ENCODE measurements around the gene ZNF451.
"Not testable (repeated sequence)": the region's sequence is repeated elsewhere in the genome, so short reads cannot be mapped to it uniquely, and the experiment has no call there.

ZNF451 gene

DNA sequence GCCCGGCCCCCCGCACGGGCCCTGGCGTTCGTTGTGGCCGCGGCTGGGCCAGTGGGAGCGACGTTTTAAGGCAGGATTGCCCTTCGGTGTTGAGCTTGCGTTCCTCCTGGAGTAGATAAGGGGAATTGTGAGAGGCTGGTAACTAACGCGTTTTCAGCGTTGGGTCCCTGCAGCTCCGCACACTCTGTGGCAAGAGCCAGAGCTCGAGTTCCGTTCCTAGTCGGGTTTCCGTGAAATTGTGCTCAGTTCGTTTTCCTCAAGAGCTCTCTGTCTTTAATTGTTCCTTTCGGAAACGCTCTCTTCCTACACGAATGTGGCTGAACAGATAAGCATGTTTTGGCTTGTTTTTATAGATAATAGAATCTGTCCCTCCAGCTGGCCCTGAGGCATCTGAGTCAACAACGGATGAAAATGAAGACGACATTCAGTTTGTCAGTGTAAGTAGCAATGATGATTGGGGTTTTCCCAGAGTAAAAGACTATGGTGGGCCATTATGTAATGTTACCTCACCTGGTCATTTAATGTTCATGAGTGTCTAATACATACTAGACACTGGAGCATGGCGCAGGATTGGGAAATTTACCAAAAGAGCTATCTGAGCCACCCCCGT lies 575 bp downstream of the ZNF451 start:
- not testable (repeated sequence) for DNase-seq

- DNase-seq, result not testable (repeated sequence)
Measured at GRCh38 chr6:57091375-57091774, 1.4 kb downstream of the ZNF451 start.

DNA sequence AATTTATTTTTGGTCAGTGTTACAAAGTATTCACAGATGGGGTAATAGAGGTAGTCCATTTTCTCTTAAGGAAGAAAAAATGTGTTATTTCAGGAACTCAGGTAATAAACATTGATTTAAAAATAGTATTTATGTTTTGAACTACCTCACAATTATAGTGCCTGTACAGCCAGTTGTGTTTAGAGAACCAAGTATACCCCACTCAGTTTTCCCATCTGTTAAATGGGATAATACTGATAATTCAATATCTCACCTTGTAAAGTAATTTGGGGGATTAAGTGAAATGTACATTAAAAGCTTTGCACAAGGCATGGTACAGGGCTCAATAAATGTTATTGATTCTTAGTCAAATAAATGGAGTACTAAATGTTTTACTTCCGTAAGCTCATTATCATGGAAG lies 4.7 kb downstream of the ZNF451 start:
- no peak for DNase-seq

DNA sequence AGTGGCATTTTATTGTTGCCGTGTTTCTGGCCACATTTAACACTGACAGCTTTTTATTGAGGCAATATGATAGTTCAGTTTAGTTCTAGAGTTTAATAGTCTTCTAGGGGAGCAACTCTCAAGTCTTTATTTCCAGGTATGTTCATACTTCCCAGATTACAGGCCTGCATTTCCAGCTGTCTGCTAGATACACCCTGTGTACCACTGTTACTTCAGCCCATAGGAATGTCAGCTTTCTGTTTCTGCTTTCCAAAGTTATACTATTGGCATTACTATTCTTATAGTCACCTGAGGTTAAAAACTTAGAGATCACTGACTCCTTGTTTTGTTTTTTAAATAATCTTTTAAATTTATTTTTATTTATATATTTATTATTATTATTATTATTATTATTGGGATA lies 7.6 kb downstream of the ZNF451 start:
- no peak for DNase-seq

DNA sequence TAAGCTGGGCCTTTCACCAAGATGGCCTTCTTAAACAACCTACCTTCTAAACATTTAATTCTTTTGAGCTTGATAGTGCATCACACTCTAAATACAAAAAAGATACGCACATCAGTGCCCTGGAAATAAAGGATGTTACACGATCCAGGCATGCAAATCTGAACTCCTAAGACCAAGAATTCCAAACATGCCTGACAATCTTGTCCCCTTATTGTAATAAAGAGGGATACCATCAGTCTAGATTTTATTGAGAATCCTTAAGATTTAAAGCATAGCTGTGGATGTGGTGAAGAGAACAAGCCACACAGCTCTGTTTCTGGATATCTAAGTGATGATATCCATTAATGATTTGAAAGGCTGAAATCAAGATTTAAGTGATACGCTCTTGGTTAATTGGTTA lies 13.0 kb downstream of the ZNF451 start:
- no peak for DNase-seq

- no peak for DNase-seq
Measured at GRCh38 chr6:57104336-57104735, 14.3 kb downstream of the ZNF451 start.

DNA sequence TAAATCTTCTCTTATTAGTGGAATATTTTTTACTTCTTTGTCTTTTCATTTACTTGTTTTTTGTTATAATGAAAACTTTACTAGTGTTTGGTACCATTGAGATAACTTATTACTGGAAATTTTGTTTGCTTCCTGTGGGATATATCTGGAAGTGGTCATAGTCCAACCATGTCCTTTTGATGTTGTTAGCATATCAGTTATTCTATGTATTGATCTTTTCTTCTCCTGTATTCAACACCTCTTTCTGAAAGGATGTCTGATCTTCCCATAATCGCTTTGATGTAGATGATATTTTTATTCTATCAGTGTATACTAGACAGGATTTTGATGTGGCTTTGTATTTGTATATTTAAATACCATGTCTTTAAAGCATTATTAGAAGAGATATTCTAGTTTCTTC lies 17.0 kb downstream of the ZNF451 start:
- no peak for DNase-seq

DNA sequence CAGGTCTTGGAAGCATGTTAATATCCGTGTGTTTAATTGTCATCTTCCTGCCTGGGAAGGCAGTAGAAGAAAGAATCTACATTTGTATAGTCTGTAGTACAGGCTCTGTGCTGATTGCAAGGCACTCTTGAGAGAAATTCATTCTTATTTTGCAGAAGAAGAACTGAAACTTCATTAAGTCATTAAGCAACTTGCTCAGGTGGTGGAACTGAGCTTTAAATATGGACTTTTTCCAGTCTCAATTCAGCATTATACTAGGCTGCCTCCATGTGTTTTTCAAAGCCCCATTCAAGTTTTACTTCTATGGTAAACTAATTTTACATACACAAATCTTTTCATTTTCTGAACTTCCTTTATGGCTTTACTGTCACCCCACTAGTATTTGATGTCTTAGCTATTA lies 18.7 kb downstream of the ZNF451 start:
- DNase-seq, result no peak

DNA sequence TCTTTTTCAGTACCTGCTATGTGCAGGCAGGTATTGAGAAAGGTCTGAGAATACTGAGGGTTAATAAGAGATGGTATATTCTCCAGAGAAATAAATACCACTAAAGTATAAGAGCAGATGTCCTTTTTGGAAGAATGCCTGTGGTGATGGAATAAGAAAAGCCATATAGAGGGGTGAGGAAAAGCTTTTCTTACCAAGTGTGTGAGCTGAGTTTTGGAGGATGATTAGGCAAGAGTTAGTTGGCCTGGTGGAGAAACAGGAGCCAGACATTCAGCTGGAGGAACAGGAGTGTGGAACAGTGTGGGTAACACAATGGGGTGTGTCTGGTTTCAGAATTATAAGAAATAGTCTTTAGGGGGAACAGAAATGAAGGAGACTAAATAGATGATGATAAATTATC lies 19.9 kb downstream of the ZNF451 start:
- DNase-seq, result no peak

DNA sequence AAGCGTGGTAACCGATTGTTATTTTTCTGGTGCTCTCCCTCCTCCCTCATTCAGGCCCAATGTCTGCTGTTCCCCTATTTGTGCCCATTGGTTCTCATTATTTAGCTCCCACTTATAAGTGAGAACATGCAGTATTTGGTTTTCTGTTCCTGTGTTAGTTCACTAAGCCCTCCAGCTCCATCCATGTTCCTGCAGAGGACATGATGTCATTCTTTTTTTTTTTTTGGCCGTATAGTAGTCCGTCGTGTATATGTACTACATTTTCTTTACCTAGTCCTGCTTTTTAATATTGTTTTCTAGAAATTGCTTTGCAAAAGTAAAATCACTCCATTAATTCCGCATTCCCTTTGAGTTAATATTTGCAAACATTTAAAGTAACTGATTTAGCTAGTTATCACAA lies 23.1 kb downstream of the ZNF451 start:
- DNase-seq, result no peak

GRCh38 chr6:57116776-57117175 lies 26.8 kb downstream of the ZNF451 start:
- no peak for DNase-seq

GRCh38 chr6:57117796-57118195 lies 27.8 kb downstream of the ZNF451 start:
- no peak for DNase-seq

DNA sequence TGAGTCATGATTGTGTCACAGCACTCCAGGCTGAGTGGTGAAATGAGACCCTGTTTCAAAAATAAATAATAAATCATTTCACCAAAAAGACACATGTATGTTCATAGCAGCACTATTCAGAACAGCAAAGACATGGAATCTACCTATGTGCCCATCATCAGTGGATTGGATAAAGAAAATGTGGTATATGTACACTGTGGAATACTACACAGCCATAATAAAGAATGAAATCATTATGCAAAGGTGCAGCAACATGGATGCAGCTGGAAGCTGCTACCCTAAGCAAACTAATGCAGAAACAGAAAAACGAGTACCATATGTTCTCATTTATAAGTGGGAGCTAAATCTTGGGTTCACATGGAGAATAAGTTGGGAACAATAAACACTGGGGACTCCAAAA lies 33.1 kb downstream of the ZNF451 start:
- no peak for DNase-seq

DNA sequence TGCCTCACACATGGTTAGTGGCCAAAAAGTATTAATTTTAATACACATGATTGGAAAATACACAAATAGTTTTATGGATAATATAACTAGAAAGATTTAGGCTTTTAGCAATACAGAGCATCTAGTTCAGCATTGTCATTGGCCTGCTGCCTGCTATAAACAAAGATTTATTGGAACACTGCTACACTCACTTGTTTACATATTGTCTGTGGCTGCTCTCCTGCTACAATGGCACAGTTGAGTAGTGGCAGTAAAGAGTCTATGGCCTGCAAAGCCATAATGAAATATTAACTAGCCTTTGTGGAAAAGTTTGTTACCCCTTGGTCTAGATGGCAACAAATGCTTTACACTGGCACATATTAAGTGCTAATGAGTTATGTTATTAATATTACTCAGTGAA lies 37.8 kb downstream of the ZNF451 start:
- DNase-seq, result no peak

DNA sequence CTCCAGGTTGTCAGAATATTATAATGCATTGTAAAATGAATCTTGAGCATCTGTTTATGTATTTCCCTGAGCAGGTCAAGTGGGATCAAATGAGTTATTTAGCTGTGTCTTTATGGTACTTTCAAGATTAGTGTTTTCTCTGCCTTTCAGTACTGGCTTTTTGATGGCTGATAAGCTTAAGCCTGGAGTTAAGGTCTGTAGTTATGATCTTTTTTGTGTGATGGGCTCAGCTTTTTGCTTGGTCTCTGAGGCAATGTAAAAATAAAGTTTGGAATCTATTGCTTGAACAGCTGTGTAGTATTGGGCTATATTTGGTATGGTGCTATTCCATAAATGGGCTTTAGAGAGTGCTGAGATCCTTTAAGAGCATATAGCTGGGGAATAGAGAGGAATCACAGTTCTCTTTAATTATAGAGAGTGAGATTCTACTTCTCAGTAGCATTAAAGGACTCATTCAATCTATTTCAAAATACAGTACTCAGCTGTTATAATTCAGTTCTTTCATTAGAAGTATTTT lies 40.7 kb downstream of the ZNF451 start:
- DNase-seq, result no peak

DNA sequence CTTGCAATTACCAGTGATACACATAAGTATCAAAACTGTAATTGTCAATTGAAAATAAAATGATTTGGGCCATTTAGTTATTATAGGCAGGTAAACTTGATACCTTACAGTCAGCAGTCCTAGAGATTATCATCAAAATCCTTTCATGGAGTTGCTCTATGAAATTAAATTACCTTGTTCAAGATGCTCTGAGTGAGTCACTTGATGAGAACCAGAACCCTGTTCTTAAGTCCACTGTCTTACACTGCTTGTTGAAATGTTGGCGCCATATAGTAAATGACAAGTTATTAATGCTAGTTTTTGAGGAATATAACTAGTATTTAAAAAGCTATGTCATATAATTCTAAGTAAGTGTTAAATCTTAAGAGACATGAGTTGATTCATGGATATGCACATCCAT lies 45.0 kb downstream of the ZNF451 start:
- no peak for DNase-seq

GRCh38 chr6:57135885-57136284 lies 45.9 kb downstream of the ZNF451 start:
- no peak for DNase-seq

DNA sequence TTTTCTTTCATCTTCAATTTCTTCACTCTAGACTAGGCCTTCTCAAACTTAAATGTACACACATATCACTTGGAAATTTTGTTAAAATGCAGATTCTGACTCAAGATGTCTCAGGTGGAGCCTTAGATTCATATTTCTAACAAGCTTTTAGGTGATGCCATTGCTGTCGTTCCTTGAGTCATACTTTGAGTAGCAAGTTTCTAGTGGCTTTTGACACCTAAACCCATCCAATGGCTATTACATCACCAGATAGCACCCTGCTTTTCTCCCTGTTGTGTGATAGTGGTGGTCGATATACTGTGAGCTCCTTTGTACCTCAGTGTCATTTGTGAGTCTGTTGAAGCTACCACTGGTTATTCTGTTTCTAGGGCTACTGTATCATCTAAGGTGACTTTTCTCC lies 47.4 kb downstream of the ZNF451 start:
- no peak for DNase-seq

- no peak for DNase-seq
Measured at GRCh38 chr6:57138026-57138425, 48.0 kb downstream of the ZNF451 start.

GRCh38 chr6:57141451-57142177 lies 51.6 kb downstream of the ZNF451 start:
- no peak for DNase-seq

DNA sequence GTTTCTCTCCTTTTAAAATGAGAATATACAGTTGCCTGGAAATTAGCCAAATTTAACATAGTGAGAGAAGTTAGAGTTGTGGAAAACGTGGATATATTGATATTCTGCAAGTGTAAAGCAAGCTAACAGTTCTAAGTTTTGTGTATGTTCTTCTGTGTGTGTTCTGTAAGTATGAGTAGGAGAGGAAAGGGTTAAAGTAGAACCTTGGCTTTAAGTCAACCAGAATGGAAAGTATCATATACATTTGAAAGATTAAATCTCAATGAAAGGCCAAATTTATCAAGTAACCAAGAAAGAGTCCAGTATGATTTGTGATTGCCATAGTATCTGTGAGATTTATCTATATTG lies 52.2 kb downstream of the ZNF451 start:
- no peak for DNase-seq

DNA sequence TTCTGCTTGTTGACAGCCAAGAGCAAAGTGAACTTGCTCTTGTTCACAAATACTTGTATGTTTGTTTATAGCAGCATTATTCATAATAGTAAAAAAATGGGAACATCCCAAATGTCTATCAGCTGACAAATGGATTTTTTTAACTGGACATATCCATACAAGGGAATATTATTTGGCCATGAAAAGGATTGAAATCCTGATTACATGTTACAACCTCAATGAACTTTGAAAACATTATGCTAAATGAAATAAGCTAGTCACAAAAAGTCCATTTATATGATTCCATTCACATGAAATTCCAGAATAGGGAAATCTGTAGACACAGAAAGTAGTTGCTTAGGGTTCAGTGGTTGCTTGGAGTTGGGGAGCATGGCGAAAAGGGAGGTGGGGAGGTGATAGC lies 53.7 kb downstream of the ZNF451 start:
- no peak for DNase-seq

DNA sequence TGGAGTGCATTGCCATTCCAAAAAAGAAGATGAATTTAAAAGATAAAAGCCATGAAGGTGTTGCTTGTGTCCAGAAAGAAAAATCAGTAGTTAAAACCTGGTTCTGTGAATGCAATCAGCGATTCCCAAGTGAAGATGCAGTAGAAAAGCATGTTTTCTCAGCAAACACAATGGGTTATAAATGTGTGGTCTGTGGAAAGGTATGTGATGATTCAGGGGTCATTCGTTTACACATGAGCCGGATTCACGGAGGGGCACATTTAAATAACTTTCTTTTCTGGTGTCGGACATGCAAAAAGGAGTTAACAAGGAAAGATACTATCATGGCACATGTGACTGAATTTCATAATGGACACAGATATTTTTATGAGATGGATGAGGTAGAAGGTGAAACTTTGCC lies 57.4 kb downstream of the ZNF451 start:
- DNase-seq, result no peak

GRCh38 chr6:57147955-57148858 lies 58.2 kb downstream of the ZNF451 start:
- no peak for DNase-seq

Data from activated naive CD4-positive, alpha-beta T cell (primary cell).